Measurements from ENCODE around the gene KCNF1. TPM values are rescaled to one million over a fixed set of nuclear protein-coding genes. Genes with fewer than 3 reads are reported as not detected.
A peak's percentile ranks its signal among the peaks of the same experiment; 100 is the strongest.

Gene KCNF1
- total RNA-seq, 1 experiment from 2014 or later = 3.2 TPM

DNA sequence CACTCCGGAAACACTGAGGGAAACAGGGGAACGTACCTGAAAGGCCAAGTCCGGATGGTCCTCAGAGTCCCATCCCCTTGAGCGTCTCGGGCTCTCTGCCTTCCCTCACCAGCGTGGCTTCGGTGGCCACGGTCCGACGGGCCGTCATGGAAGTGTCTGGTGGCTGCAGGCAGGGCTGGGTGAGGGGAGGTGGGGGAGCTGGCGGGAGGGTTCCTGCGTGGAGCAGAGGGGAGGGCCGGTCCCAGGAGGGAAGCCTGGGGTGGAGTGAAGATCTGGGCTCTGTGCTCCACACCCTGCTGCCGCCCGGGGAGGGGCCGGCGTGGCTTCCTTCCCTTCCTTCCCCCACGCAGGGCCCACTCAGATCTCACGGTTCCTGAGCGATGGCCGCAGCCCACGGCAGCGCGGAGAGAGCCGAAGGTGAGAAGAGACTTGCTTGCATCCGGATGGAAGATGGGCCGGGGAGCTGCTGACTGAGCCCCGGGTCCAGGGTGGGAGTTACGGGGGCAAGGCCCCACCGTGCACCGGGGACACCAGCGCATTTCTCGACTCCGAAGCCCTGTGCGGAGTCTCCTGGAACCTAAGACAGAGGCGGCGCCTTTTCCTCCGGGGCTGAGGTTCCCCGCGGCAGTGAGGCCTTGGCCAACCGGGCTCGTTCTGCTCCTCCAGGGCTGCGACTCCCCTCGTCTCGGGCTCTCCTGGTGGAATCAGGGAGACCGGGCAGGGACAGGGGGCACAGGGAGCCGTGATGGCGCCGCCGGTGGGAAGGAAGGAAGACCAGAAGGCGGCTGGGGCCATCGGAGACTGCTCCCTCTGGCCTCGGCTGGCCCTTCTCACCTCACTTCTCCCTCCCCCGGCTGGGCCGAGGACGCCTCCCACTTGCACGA is 49.1 kb downstream of the KCNF1 start:
- H3K4me3 Mint-ChIP-seq = no peak overlapping the region
- WGBS (ENCODE audit: extremely low coverage, insufficient read length, low lambda C conversion rate) = no CpG with 5 or more reads among the region's 58 CpGs
- Histone ChIP-seq H4K8ac (replicated peaks; ENCODE audit: insufficient read length, low read depth, low read length) (no peak overlapping the region), H4K20me1 (ENCODE audit: control insufficient read depth, insufficient read depth, insufficient read length) (no peaks in the 10 kb centered on the region), H2BK12ac (ENCODE audit: insufficient read length, low read depth, low read length) (no peak overlapping the region), H3T11ph (ENCODE audit: low read length) (no peak overlapping the region), H2BK120ac (ENCODE audit: low read depth, low read length, poor library complexity, severe bottlenecking) (no peak overlapping the region), H3K23me2 (ENCODE audit: insufficient read length, low read depth, low read length, poor library complexity, severe bottlenecking) (no peaks in the 10 kb centered on the region), H4K5ac (ENCODE audit: insufficient read length, low read depth, low read length) (no peak overlapping the region), H2AFZ (ENCODE audit: low read length) (no peak overlapping the region), H2BK15ac (ENCODE audit: low read depth, low read length) (no peak overlapping the region), H3K79me2 (ENCODE audit: insufficient read depth, low read length) (no peaks in the 10 kb centered on the region), H3K18ac (ENCODE audit: insufficient read length, low read depth, low read length) (no peak overlapping the region), H3K9me3 (ENCODE audit: control insufficient read depth, low read depth, low read length) (no peaks in the 10 kb centered on the region), H2BK5ac (ENCODE audit: insufficient read length, low read length) (no peak overlapping the region), H3K4me2 (ENCODE audit: insufficient read depth, insufficient read length, low read length) (no peak overlapping the region), H3K9ac (ENCODE audit: extremely low read depth, insufficient read length, low read length) (no peak overlapping the region), H3K27ac (ENCODE audit: insufficient read length, low read depth, low read length) (no peak overlapping the region), H3K4me1 (ENCODE audit: insufficient read depth, low read length) (no peaks in the 10 kb centered on the region), H3K14ac (ENCODE audit: insufficient read depth, low read length) (no peak overlapping the region), H3K27me3 (ENCODE audit: insufficient read depth, low read length) (no peaks in the 10 kb centered on the region), H2BK20ac (ENCODE audit: low read depth, low read length, poor library complexity, severe bottlenecking) (no peak overlapping the region), H2AK5ac (ENCODE audit: insufficient read length, low read length) (no peak overlapping the region), H3K79me1 (ENCODE audit: insufficient read depth, low read depth, low read length, poor library complexity, severe bottlenecking) (no peaks in the 10 kb centered on the region), H3K56ac (ENCODE audit: insufficient read length, low read depth, low read length) (no peak overlapping the region), H3K23ac (ENCODE audit: insufficient read length, low read depth, low read length) (no peak overlapping the region), H4K91ac (ENCODE audit: insufficient read length, low read depth, low read length) (no peak overlapping the region), H3K4ac (ENCODE audit: low read depth, low read length) (no peak overlapping the region)
- H3K36me3 Mint-ChIP-seq (ENCODE audit: insufficient read depth in 1 of 3, low read depth in 3 of 3) = no peaks in the 10 kb centered on the region; a peak in 1 of 7 replicates
- H3K27me3 Mint-ChIP-seq (ENCODE audit: low read depth) = peaks cover 2% of the 10 kb centered on the region
- TF ChIP-seq, protein P1, sequence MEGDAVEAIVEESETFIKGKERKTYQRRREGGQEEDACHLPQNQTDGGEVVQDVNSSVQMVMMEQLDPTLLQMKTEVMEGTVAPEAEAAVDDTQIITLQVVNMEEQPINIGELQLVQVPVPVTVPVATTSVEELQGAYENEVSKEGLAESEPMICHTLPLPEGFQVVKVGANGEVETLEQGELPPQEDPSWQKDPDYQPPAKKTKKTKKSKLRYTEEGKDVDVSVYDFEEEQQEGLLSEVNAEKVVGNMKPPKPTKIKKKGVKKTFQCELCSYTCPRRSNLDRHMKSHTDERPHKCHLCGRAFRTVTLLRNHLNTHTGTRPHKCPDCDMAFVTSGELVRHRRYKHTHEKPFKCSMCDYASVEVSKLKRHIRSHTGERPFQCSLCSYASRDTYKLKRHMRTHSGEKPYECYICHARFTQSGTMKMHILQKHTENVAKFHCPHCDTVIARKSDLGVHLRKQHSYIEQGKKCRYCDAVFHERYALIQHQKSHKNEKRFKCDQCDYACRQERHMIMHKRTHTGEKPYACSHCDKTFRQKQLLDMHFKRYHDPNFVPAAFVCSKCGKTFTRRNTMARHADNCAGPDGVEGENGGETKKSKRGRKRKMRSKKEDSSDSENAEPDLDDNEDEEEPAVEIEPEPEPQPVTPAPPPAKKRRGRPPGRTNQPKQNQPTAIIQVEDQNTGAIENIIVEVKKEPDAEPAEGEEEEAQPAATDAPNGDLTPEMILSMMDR (conservative IDR thresholded peaks at IDR 0.05) = no peak
- H3K27ac Mint-ChIP-seq = no peak overlapping the region
- peaks cover 31 to 32% of the 10 kb centered on the region in 2 experiments for H3K4me1 Mint-ChIP-seq
- peak; percentile 41 for DNase-seq
- no peaks in the 10 kb centered on the region for H3K9me3 Mint-ChIP-seq

All from H9 (cell line).